Putamen (tissue), 1 donor: ENCODE measurements around the gene TCP10L.
"Not testable (repeated sequence)": the region's sequence is repeated elsewhere in the genome, so short reads cannot be mapped to it uniquely, and the experiment has no call there.

Source experiments
- DNase-seq: peaks from one replicate; pipeline ENCODE4 v3.0.0-alpha.2; 2016; ENCODE audit warnings: low spot score

Gene TCP10L

DNA sequence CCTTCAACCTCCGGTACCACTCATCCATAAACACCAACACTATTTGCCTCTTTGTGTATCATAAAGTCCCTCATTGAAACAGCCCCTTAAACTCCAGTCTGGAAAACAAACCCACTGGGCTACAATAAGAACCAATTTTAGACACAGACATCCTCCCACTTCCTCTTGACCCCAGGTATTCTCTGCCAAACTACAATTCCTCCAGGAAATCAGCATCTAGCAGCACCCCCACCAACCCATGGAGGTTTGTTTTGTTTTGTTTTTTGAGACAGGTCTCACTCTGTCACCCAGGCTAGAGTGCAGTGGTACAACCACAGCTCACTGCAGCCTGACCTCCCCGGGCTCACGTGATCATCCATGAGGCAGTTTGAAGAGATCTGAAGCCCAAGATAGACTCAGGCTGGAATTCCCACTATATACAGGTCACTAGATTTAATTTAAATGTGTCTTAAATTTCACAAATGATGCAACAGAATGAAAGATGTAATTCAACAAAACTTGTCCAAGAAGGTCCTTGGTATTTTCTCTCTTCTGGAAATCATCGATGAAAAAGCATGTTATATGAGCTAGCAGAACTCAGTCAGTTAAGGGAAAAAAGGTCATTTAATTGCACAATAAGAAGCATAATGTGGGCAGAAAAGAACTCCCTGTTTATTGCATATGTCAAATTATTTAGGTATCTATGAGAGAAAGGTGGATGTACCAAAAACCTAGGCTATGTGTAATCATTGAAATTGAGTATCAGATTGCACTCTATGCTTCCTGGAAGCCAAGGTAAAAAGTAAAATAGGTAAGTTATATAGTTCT, 30.3 kb downstream of the TCP10L start:
- DNase-seq = no peak

- no peak for DNase-seq
These were observed 35.4 kb downstream of the TCP10L start for GRCh38 chr21:32549886-32550285.

- no peak for DNase-seq
These were observed 35.9 kb downstream of the TCP10L start for GRCh38 chr21:32549440-32549839.

DNA sequence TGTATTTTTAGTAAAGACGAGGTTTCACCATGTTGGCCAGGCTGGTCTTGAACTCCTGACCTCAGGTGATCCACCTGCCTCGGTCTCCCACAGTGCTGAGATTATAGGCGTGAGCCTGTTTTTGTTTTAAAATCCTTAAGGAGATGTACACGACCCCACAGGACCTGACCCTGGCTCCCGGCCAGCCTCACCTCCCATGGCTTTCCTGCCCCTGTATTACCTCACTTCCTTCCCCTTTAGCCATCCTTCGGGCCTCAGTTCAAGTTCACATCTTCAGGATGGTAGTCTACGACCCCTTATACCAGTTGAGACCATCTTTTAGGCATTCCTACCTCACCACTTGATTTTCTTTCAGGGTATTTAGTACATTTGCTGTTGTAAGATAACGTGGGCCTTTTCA, 36.3 kb downstream of the TCP10L start:
- no peak for DNase-seq

DNA sequence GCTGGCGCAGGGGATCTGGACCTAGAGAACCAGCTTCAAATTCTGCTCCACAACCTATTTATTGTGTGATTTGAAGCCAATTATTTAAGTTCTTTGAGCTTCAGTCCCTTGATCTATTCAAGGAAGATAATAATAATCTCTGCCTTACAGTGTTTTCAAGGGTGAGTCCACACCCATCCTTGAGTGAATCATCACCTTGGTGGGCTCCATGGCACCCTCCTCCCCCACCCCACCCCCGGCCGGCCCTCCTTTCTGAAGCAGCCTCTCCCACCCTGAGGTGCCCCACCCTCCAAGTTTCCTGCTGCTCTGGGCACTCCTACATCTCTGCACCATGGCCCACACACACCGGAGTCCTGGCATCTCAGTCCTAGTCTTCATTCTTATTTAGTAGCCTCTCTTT, 38.3 kb downstream of the TCP10L start:
- DNase-seq = no peak

- no peak for DNase-seq
These were observed 39.3 kb downstream of the TCP10L start for GRCh38 chr21:32545948-32546441.

DNA sequence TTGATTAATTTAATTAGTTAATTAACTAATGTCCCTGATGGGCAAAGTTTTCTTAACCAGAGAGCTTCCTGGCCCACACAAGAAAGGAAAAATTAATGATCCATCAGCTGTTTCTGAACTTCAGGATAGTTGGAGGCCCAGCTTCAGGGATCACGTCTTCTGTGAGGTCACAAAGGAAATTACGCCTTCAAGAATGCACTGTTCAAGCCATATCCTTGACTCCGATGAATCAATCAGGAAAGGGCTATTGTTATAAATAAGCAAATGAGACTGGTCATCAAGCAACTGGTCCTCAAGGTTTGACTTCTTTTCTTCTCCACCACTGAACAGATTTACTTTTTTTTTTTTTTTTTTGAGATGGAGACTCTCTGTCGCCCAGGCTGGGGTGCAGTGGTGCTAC, 40.6 kb downstream of the TCP10L start:
- DNase-seq = no peak

DNA sequence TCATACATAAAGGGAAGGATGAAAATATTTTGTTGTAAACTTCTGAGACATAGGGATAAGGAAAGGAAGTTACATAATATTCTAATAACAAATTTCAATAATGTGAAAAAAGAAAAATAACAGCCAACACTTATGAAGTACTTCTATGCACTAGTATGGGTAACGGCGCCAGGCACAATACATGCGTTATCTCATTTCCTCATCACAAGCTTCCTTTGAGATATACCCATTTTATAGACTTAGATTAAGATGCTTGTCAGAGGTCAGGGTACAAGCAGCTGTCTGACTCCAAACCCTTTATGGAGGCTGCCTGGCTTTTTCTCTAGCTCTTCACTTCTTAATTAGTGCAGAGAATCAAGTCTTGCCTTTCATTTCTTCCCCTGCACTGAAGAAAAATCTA, 41.3 kb downstream of the TCP10L start:
- no peak for DNase-seq

GRCh38 chr21:32543056-32543455, 42.3 kb downstream of the TCP10L start:
- not testable (repeated sequence) for DNase-seq

GRCh38 chr21:32539378-32539777, 45.9 kb downstream of the TCP10L start:
- no peak for DNase-seq

DNA sequence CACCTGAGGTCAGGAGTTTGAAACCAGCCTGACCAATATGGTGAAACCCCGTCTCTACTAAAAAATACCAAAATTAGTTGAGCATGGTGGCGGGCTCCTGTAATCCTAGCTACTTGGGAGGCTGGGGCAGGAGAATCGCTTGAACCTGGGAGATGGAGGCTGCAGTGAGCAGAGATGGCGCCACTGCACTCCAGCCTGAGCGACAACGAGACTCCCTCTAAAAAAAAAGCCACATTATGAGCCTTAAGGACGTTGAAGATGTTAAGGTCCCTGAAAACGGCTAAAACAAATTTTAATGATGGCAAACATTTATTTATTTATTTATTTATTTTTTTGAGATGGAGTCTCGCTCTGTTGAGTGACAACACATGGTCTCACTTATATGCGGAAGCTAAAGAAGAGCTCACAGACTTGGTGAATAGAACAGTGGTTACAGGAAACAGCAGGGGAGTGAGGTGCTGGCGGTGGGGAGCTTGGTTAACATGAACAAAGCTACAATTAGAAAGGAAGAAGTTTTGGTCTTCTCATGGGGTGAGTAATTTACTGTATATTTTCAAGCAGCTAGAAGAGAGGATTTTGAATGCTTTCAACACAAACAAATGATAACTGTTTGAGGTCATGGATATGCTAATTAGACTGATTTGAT, 47.1 kb downstream of the TCP10L start:
- DNase-seq = no peak

GRCh38 chr21:32537569-32537881, 47.8 kb downstream of the TCP10L start:
- DNase-seq = no peak

GRCh38 chr21:32535612-32536011, 49.7 kb downstream of the TCP10L start:
- DNase-seq = no peak

DNA sequence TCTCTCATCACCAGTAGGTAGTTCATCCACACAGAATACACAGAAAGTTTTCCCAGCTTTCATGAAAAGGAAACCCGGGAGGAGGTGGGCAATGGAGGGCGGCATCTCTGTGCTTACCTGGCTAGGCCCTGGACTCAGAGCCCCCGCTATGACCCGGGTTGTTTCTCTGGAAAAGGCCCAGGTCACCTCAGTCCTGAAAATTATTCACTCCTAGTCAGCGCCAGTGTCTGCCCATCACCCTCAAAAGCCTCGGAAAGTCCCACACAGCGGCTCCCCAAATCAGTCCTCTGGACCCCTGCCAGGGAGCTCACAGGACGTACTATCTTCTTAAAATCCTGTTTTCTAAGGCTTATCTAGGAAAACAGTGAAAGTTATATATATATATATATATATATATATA, 51.2 kb downstream of the TCP10L start:
- no peak for DNase-seq

DNA sequence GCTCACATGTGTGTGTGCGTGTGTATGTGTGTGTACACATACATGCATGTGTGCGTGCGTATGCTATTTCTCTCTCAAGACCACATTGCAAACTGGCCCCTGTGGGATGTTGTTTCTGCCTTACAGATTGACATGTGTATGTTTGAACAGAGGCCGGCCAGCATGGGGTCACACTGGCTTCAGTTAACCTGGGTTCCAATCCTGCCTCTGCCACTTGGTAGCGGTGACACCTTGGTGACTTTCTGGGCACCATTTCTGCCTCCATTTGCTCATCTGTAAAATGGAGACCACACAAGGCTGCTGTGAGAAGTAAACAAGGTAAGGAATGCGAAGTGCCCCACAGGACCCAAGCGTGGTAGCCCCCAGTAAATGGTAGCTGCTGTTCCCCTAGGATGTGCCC, 51.7 kb downstream of the TCP10L start:
- no peak for DNase-seq

DNA sequence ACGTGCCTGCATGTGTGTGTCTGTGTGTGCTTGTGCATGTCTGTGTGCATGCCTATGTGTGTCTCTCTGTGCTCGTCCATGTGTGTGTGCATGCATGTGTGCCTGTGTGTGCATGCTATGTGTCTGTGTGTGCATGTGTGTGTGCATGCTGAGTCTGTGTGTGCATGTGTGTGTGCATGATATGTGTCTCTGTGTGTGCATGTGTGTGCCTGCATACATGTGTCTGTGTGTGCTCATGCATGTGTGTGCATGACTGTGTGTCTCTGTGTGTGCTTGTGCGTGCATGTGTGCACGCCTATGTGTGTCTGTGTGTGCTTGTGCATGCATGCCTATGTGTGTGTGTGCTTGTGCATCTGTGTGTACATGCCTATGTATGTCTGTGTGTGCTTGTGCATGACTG, 52.3 kb downstream of the TCP10L start:
- DNase-seq = no peak

GRCh38 chr21:32532636-32533035, 52.7 kb downstream of the TCP10L start:
- no peak for DNase-seq

- DNase-seq = not testable (repeated sequence)
These were observed 53.8 kb downstream of the TCP10L start for GRCh38 chr21:32531561-32531960.

DNA sequence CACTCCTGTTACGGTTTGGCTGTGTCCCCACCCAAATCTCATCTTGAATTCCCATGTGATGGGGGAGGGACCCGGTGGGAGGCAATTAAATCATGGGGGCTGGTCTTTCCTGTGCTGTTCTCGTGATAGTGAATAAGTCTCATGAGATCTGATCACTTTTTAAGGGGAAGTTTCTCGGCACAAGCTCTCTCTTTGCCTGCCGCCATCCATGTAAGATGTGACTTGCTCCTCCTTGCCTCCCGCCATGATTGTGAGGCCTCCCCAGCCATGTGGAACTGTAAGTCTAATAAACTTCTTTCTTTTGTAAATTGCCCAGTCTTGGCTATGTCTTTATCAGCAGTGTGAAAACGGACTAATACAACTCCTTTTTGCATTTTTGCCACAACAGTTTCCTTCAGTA, 54.5 kb downstream of the TCP10L start:
- not testable (repeated sequence) for DNase-seq

DNA sequence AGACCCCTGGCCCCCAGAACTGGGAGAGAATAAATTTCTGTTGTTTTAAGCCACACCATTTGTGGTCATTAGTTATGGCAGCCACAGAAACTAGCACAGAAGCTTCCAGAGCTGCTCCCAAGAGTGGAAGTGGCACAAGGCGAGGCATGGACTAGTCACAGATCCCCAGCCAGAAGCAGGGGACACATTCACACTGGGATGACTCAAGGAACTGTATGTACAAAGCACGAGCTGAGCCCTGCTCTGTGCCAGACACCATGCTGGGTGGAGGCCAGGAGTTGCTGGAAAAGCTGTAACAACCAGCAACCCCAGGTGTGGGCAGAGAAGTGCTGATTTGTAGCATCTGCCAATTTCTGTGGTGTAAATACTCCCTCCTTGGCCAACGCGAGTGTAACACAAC, 55.6 kb downstream of the TCP10L start:
- no peak for DNase-seq

GRCh38 chr21:32525282-32525681, 60.0 kb downstream of the TCP10L start:
- DNase-seq = no peak

- no peak for DNase-seq
These were observed 61.2 kb downstream of the TCP10L start for GRCh38 chr21:32523988-32524719.
